NCI-H2081 (cell line): ENCODE data around the gene SETX.

ENCODE experiments used
- DNase-seq, 2 experiments: peaks; one replicate each; lab custom pipeline; 2025; lab: John Stamatoyannopoulos, UW

Gene SETX

DNA sequence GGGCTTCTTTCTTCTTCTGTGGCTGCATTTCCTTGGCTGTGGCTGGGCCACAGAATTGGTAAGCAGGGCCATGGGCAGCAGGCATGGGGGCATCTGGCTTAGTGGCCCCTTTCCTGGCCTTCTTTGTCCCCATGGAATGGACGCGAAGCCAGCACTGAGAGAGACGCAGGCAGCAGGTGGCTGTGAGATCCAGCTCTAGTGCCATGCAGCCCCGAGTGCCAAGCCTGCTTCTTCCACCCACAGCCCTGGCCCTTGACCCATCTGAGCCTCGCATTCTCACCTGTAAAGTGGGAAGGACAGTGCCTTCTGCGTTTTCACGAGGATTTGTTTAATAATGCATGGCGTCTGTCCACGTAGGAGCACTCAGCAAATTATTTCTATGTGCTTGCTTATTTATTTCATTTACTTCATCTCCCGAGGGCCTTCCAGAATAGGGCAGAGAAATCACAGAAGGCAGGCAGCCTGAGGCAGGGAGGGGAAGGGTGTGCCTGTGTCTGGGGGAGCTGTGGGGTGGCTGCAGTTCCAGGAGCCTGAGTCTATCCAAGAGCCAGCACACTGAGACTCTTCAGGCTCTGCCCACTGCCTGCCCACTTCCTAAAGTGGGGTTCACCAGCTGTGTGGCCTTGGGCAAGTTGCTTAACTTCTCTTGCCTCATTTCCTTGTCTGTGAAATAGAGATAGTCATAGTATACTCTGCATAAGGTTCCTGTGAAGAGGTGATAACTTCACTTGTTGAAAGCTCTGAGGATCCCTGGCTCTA, 137.7 kb downstream of the SETX start:
- DNase-seq, result no peak

DNA sequence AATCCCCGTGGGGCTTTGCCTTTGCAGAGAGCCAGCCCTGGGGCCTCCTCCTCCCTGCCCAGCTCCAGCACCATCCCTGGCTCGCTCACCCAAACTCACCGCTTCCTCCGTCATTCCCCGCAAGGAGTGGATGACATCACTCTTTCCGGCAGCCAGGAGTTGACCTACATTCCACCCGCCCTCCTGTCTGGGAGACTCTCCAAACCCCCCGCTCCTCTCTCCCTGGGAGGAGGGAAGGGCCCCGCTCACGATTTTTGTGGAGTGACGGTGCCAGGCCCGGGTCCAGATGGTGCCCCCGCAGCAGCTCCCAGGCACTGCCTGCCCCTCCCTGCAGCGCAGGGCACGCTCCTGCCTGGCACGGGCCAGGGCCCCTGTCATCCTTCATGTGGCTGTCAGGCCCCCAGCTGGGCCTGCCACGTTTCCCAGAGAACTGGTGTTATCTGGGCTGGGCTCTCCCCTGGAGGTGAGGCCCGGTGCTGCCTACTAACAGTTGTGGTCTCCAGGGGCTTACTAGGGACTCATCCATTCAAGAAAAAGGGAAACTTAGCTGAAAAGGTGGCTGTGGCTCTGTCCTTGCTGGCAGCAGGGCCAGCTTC, 140.7 kb downstream of the SETX start:
- peak; percentile 73 to 84 for DNase-seq

DNA sequence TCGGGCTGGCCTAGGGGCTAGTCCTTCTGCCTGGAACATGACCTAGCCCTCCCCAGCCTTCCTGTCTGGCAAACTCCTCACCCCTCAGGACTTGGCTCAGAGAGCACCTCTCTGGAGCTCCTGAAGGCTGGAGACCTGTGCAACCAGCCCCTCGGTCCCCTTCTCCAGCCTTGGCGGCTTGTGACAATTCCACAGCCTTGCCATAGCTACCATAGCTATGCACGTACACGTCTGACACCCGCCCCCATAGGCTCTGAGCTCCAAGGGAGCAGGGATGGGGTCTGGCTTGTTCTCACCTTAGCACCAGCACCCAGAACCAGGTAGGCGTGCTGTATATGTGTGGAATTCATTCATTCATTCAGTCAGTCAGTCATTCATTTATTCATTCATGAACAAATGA, 143.2 kb downstream of the SETX start:
- no peak for DNase-seq
